Thyroid gland (tissue), 4 donors: ENCODE results near the gene ICOS.

Source experiments
- CTCF ChIP-seq, 6 experiments: fragments of 200-600 bp in 3 of 6; fragments of 450-650 bp in 3 of 6; sonication (generic) in 3 of 6; IDR thresholded peaks; one replicate each; pipeline ENCODE4 v1.5.1; 2016 to 2019; ENCODE audit warnings: antibody characterized with exemption in 6 of 6, mild to moderate bottlenecking in 2 of 6, inconsistent platforms in 1 of 6, moderate library complexity in 1 of 6
- POLR2A ChIP-seq, 2 donors: fragments of 450-650 bp; IDR thresholded peaks; one replicate each; pipeline ENCODE4 v1.6.1; 2017; ENCODE audit warnings: antibody characterized with exemption in 2 of 2, mild to moderate bottlenecking in 2 of 2, moderate library complexity in 1 of 2

- TF ChIP-seq POLR2A (IDR thresholded peaks at IDR 0.05) = no peak
- no peak for TF ChIP-seq CTCF (IDR thresholded peaks at IDR 0.05)
Measured at GRCh38 chr2:203893840-203894239, 42.7 kb upstream of the ICOS start.
